AG04450 (cell line): Measurements from ENCODE around the gene GNG14. TPM values are rescaled to one million over a fixed set of nuclear protein-coding genes. Genes with fewer than 3 reads are reported as not detected.
A peak's percentile ranks its signal among the peaks of the same experiment; 100 is the strongest.
"Not testable (repeated sequence)": the region's sequence is repeated elsewhere in the genome, so short reads cannot be mapped to it uniquely, and the experiment has no call there.

Experiments
- CTCF ChIA-PET: fragments of 300-600, 350-600 bp; formaldehyde crosslinking; extraction: SDS; loops from one replicate; lab custom pipeline; 2022; ENCODE audit warnings: antibody characterized with exemption, inconsistent platforms; lab: Charles Lee
- POLR2A ChIA-PET: fragments of 350-600 bp; formaldehyde crosslinking; extraction: SDS; loops from one replicate; lab custom pipeline; 2021; ENCODE audit warnings: antibody characterized with exemption, inconsistent platforms; lab: Yijun Ruan, JAX
- DNase-seq: peaks from one replicate; pipeline ENCODE4 v3.0.0-alpha.2; 2011; ENCODE audit warnings: low read depth, low spot score
- H3K27ac ChIP-seq: one replicate; pipeline ENCODE4 v1.5.1; 2012; ENCODE audit warnings: low read depth, low read length, control low read depth
- H3K27me3 ChIP-seq: one replicate; pipeline ENCODE4 v1.6.0; 2012; ENCODE audit warnings: low read length; ENCODE audit not compliant: control insufficient read depth, insufficient read depth
- H3K4me3 ChIP-seq: 2 replicates; pipeline ENCODE4 v1.5.1; 2011; ENCODE audit warnings: mild to moderate bottlenecking, low read depth, low read length, control low read depth
- H3K9me3 ChIP-seq: 2 replicates; pipeline ENCODE4 v1.5.1; 2012; ENCODE audit warnings: low read length; ENCODE audit not compliant: control insufficient read depth, insufficient read depth
- polyA plus RNA-seq: library from polyadenylated mRNA; depleted of rRNA; stranded (reverse); fragments of >200 nt; gene quantifications from 2 replicates; pipeline ENCODE4 v1.2.3, GENCODE V29; 2011
- TF ChIP-seq, protein P1 (sequence below): IDR thresholded peaks from 2 replicates; pipeline ENCODE4 v1.5.1; 2011; ENCODE audit warnings: low read depth, low read length, control low read depth, inconsistent platforms

The GNG14 gene
- polyA plus RNA-seq, 1 experiment: not detected

GRCh38 chr19:12675399-12675798 lies 12.4 kb upstream of the GNG14 start:
- Histone ChIP-seq H3K27me3 (no peaks in the 10 kb centered on the region), H3K27ac (no peak overlapping the region), H3K9me3 (no peaks in the 10 kb centered on the region; the same call in 1 of the 2 replicates), H3K4me3 (no peak overlapping the region)
- TF ChIP-seq, protein P1, sequence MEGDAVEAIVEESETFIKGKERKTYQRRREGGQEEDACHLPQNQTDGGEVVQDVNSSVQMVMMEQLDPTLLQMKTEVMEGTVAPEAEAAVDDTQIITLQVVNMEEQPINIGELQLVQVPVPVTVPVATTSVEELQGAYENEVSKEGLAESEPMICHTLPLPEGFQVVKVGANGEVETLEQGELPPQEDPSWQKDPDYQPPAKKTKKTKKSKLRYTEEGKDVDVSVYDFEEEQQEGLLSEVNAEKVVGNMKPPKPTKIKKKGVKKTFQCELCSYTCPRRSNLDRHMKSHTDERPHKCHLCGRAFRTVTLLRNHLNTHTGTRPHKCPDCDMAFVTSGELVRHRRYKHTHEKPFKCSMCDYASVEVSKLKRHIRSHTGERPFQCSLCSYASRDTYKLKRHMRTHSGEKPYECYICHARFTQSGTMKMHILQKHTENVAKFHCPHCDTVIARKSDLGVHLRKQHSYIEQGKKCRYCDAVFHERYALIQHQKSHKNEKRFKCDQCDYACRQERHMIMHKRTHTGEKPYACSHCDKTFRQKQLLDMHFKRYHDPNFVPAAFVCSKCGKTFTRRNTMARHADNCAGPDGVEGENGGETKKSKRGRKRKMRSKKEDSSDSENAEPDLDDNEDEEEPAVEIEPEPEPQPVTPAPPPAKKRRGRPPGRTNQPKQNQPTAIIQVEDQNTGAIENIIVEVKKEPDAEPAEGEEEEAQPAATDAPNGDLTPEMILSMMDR: no peak
- ChIA-PET POLR2A (no interaction called here), CTCF (interaction anchor here (3.2 kb wide), 1 partner anchor 172 kb away, joined by 20 read pairs; no protein-coding TSS in a partner anchor)
- no peak for DNase-seq

DNA sequence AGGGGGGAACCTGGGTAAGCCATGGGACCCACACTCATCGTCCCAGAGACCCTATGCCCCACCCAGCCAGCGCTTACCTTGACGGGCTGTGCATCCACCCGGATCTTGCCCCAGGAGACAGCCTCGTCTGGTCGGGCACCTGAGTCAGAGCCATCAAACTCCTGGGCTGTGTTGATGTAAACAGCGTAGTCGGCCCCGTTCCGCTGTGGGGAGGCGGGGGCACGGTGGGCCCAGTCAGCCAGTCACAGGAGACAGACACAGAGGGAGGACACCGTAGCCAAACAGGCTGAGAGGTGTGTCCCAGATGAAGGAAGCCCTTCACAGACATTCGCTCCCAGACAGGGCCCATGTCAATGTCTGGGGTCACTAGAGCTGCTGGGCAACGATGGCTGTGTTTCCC lies 11.9 kb upstream of the GNG14 start:
- ChIA-PET CTCF (interaction anchor here (1.0 to 3.2 kb wide), 4 partner anchors 11 to 171 kb away, joined by 4 to 20 read pairs (median 8); no protein-coding TSS in a partner anchor), POLR2A (no interaction called here)
- no peak for DNase-seq
- Histone ChIP-seq H3K9me3 (no peaks in the 10 kb centered on the region; the same call in 1 of the 2 replicates), H3K4me3 (no peak overlapping the region), H3K27me3 (no peaks in the 10 kb centered on the region), H3K27ac (no peak overlapping the region)
- TF ChIP-seq, protein P1: no peak

- CTCF ChIA-PET: interaction anchor here (0.6 to 3.2 kb wide), 6 partner anchors 8 to 171 kb away, joined by 3 to 20 read pairs (median 5); no protein-coding TSS in a partner anchor
These were observed 11.4 kb upstream of the GNG14 start for GRCh38 chr19:12676384-12676792.

GRCh38 chr19:12676928-12677327 lies 10.9 kb upstream of the GNG14 start:
- no peak for DNase-seq
- Histone ChIP-seq H3K9me3 (peaks cover 4% of the 10 kb centered on the region; the same call in 1 of the 2 replicates), H3K4me3 (no peak overlapping the region), H3K27ac (no peak overlapping the region), H3K27me3 (no peaks in the 10 kb centered on the region)
- TF ChIP-seq, protein P1: no peak
- POLR2A ChIA-PET: no interaction called here
- CTCF ChIA-PET: interaction anchor here (0.5 to 3.2 kb wide), 8 partner anchors 9 to 170 kb away, joined by 3 to 20 read pairs (median 4); no protein-coding TSS in a partner anchor

More at GRCh38 chr19:12676384-12676792, 11.4 kb upstream of the GNG14 start:
- TF ChIP-seq, protein P1: peak; percentile 83
- POLR2A ChIA-PET: no interaction called here
- Histone ChIP-seq H3K4me3 (no peak overlapping the region), H3K27ac (no peak overlapping the region), H3K27me3 (no peaks in the 10 kb centered on the region), H3K9me3 (peaks cover 1% of the 10 kb centered on the region; the same call in 1 of the 2 replicates)
- peak; percentile 27 for DNase-seq

- DNase-seq, H3K27ac ChIP-seq, H3K9me3 ChIP-seq, H3K4me3 ChIP-seq, H3K27me3 ChIP-seq: not testable (repeated sequence)
- CTCF ChIA-PET: interaction anchor here (0.7 to 1.3 kb wide), 4 partner anchors 38 to 118 kb away, joined by 3 to 4 read pairs (median 4); no protein-coding TSS in a partner anchor
- POLR2A ChIA-PET: interaction anchor here (0.5 to 0.9 kb wide), 4 partner anchors 9 to 39 kb away, joined by 3 to 4 read pairs (median 4); partner anchors contain the start of gene GNG14
These were observed 9.8 kb upstream of the GNG14 start for GRCh38 chr19:12678039-12678438.
